Left ventricle myocardium superior (tissue), 1 donor: ENCODE results near the gene ZNF280B. TPM values are rescaled to one million over a fixed set of nuclear protein-coding genes. Genes with fewer than 3 reads are reported as not detected.
A peak's percentile ranks its signal among the peaks of the same experiment; 100 is the strongest.
"Not testable (repeated sequence)": the region's sequence is repeated elsewhere in the genome, so short reads cannot be mapped to it uniquely, and the experiment has no call there.

Source experiments
- ATAC-seq: fragments of 200-7000 bp; cut with Tn5 transposase; one replicate; pipeline ENCODE4 v1.9.1; 2020; ENCODE audit warnings: mild to moderate bottlenecking, moderate library complexity
- DNase-seq: peaks from one replicate; pipeline ENCODE4 v3.0.0-alpha.2; 2020
- intact Hi-C: fragments of 100-400 bp; cut with micrococcal nuclease; formaldehyde crosslinking; loops from one replicate; pipeline ENCODE4 v1.11.0; 2022
- total RNA-seq: library from RNA; stranded (reverse); fragmentation: NEBNext Ultra II Directional; extraction: Animal tissue kit (Norgen Biotek cat#: 25700); gene quantifications from one replicate; pipeline ENCODE4 v1.2.1, GENCODE V29; 2021
- donor health status: DM: no; HTN: yes; CAD: no; lungs with severe emphysema.

The ZNF280B gene
- total RNA-seq, 1 donor from 2014 or later = 0.62 TPM

DNA sequence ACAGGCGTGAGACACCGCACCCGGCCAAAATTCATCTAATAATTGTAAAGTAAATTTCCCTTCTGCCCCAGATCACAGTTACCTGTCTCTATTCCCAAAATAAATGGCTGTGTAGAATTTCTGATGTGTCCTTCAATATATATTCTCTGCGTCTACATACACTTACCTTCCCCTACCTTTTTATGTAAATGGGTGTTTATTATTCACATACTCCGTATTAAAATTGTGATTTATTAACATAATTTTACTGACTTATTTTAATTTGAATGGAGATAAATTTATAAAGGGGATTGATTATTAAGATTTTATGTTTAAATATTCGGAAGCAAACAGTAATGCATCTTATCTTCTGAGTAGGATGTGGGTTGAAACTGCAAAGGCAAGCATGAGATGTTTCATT, 28.0 kb upstream of the ZNF280B start:
- intact Hi-C loops = no loop called here
- no peak for ATAC-seq
- no peak for DNase-seq

DNA sequence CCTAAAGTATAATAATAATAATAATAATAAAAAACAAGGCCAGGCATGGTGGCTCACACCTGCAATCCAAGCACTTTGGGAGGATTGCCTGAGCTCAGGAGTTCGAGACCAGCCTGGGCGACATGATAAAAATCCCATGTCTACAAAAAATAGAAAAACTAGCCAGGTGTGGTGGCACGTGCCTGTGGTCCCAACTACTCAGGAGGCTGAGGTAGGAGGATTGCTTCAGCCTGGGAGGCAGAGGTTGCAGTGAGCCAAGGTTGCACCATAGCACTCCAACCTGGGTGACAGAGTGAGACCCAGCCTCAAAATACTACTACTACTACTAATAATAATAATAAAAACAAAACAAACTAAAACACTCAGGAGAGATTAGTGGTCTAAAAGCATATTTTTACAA, 27.1 kb upstream of the ZNF280B start:
- no peak for DNase-seq
- no peak for ATAC-seq
- intact Hi-C loops = no loop called here

DNA sequence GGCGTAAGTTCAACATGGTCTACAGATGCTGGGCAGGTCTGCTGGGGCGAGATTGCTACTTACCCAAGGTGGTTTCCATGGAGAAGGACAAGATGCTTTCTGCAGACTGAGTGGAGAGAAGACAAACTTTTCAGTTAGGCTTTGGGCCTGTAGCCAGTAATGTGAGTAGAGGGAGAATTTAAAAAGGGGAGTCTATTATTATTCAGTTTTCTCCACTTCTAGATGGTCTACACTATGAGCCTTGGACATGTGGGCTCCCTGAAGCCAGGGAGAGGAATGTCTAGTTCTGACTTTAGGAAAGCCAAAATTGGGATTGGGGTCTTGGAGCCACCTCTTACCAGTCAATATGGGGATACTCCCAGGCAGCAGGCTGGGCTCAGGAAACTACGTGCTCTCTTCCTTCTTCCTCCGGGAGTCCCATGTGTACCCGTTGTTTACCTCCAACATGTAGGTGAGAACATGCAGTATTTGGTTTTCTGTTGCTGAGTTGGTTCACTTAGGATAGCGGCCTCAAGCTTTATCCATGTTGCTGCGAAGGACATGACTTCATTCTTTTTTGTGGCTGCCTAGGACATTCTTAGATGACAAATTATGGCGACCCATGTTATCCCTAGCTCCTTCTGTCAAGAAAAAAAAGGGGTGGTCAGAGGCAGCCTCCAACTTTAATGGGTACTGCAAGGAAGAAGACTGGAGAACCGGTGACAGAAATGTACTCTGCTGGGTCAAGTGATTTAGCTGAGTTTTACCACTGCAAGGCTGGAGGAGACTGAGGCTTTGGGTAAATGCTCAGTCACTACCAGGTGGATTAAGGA, 26.3 kb upstream of the ZNF280B start:
- ATAC-seq (no peak), DNase-seq (no peak)
- intact Hi-C loops = no loop called here

DNA sequence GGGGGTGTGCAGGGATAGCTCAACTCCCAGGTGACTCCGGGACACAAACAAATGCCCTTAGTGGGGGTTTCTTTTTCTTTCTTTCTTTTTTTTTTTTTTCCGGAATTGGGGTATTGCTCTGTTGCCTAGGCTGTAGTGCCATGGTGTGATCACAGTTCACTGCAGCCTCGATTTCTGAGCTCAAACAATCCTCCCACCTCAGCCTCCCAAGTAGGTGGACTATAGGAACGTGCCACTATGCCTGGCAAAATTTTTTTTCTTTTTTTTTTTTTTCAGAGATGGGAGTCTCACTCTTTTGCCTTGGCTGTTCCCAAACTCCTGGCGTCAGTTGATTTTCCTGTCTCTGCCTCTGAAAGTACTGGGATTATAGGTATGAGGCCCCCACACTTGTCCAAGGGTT, 25.3 kb upstream of the ZNF280B start:
- no peak for ATAC-seq

DNA sequence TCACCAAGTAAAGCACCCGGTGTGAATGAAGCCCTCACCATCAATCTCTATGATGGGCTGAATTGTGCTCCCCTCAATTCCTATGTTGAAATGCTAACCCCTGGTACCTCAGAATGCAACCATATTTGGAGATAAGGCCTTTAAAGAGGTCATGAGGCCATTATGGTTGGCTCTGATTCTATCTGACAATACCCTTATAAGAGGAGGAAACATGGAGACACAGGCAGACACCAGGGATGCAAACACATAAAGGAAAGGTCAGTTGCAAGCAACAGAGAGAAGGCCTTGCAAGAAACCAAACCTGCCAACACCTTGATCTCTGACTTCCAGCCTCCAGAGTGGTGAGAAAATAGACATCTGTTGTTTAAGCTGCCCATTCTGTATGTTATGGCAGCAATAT, 24.9 kb upstream of the ZNF280B start:
- ATAC-seq = no peak
- intact Hi-C loops = no loop called here
- no peak for DNase-seq

More for the DNA sequence above, 25.3 kb upstream of the ZNF280B start:
- intact Hi-C loops = no loop called here
- DNase-seq = no peak

DNA sequence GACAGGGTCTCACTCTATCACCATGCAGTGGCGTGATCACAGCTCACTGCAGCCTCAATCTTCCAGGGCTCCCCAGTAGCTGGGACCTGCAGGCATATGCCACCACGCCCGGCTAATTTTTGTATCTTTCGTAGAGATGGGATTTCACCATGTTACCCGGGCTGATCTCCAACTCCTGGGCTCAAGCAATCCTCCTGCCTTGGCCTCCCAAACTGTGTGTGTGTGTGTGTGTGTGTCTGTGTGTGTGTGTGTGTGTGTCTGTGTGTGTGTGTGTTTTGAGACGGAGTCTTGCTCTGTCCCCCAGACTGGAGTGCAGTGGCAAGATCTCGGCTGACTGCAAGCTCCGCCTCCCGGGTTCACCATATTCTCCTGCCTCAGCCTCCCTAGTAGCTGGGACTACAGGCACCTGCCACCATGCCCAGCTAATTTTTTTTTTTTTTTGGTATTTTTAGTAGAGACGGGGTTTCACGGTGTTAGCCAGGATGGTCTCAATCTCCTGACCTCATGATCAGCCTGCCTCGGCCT, 24.1 kb upstream of the ZNF280B start:
- ATAC-seq, DNase-seq, intact Hi-C loops: not testable (repeated sequence)

DNA sequence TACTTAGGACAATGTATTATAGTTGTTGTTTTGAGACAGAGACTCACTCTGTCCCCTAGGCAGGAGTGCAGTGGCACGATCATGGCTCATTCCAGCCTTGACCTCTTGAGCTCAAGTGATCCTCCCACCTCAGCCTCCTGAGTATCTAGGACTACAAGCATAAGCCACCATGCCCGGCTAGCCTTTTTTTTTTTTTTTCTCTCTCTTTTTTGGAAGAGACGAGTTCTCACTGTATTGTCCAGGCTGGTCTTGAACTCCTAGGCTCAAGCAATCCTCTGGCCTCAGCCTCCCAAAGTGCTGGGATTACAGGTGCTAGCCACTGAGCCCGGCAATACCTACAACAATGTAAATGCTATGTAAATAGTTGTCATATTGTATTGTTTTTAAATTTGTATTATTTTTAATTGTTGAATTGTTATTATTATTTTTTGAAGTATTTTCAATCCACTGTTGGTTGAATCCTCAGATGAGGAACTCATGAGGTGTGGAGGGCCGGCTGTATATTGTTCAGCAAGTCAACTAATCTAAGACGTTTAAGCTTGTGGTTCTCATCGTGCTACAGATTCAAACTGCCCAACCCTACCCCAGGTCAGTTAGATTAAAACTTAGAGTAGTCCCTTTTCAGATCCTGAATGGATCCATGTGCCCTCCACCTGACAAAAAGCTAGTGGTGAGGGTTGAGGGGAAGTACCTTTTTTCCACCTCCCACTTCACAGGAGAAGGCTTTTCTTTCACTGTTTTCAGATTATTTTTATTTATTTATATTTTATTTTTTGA, 23.4 kb upstream of the ZNF280B start:
- intact Hi-C loops = no loop called here
- DNase-seq = no peak
- no peak for ATAC-seq

DNA sequence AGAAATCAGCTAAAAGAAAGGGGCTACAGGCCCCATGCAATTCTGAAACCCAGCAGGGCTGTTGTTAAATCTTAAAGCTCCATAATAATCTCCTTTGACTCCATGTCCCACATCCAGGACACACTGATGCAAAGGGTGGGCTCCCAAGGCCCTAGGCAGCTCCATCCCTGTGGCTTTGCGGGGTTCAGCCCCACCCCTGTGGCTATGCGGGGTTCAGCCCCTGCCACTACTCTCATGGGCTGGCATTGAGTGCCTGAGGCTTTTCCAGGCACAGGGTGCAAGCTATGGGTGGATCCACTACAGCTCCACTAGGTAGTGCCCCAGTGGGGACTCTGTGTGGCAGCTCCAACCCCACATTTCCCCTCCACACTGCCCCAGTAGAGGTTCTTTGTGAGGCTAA, 20.2 kb upstream of the ZNF280B start:
- intact Hi-C loops = no loop called here
- ATAC-seq = no peak
- no peak for DNase-seq

DNA sequence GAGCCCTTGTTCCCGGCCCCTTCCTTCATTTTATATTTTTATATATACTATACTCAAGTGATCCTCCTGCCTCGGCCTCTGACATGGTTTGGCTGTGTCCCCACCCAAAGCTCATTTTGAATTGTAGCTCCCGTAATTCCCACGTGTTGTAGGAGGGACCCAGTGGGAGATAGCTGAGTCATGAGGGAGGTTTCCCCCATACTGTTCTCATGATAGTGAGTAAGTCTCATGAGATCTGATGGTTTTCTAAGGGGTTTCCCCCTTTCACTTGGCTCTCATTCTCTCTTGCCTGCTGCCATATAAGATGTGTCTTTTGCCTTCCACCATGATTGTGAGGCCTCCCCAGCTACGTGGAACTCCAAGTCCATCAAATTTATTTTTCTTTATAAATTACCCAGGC, 18.8 kb upstream of the ZNF280B start:
- ATAC-seq = no peak
- intact Hi-C loops = no loop called here

DNA sequence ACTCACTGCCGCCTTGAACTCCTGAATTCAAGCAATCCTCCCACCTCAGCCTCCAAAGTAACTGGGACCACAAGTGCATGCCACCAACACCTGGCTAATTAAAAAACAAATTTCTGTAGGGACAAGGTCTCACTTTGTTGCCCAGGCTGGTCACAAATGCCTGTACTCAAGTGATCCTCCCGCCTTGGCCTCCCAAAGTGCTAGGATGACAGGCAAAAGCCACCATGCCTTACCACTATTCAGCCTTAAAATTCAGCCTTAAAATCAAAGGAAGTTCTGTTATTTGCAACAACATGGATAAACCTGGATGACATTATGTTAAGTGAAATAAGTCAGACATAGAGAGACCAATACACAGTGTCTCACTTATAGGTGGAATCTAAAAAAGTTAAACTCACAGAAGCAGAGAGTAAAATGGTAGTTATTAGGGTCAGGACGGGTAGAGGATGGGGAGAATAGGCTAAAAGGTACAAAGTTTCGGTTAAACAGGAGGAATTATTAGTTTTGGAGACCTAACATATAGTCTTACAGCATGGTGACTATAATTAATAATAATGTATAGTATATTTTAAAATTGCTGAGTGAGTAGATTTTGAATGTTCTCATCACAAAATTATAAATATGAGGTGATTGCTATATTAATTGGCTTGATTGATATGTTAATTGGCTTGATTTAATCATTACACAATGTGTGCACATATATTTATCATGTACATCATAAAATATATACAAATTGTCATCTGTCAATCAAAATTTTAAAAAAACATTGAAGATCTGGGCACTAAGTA, 17.8 kb upstream of the ZNF280B start:
- ATAC-seq = no peak
- intact Hi-C loops = no loop called here
- no peak for DNase-seq

More for the DNA sequence above, 18.8 kb upstream of the ZNF280B start:
- no peak for DNase-seq

DNA sequence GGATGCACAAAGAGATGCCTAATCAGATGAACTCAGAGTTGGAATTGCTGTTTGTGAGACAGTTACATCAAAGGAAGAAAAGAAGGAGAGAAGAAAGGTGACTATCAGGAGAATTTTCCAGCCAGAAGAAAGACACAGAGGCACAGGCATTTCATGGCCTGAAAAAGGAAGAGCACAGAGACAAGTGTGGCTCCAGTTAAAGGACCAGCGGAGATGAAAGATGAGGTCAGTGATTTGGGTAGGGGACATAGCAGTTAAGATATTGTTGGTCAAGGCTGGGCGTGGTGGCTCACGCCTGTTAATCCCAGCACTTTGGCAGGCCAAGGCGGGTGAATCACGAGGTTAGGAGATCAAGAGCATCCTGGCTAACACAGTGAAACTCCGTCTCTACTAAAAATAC, 15.0 kb upstream of the ZNF280B start:
- intact Hi-C loops = no loop called here
- ATAC-seq = no peak

DNA sequence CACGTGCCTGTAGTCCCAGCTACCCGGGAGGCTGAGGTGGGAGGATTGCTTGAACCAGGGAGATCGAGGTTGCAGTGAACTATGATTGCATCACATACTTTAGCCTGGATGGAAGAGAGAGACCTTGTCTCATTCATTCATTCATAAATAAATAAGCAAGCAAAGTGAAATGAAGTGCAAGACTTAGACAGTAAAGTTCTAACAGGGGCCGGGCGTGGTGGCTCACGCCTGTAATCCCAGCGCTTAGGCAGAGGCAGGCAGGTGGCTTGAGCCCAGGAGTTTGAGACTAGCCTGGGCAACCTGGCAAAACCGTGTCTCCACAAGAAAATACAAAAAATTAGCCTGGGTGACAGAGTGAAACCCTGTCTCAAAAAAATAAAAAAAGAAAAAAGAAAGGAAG, 13.1 kb upstream of the ZNF280B start:
- DNase-seq = no peak
- intact Hi-C loops = no loop called here
- no peak for ATAC-seq

More for the DNA sequence above, 15.0 kb upstream of the ZNF280B start:
- DNase-seq = no peak

DNA sequence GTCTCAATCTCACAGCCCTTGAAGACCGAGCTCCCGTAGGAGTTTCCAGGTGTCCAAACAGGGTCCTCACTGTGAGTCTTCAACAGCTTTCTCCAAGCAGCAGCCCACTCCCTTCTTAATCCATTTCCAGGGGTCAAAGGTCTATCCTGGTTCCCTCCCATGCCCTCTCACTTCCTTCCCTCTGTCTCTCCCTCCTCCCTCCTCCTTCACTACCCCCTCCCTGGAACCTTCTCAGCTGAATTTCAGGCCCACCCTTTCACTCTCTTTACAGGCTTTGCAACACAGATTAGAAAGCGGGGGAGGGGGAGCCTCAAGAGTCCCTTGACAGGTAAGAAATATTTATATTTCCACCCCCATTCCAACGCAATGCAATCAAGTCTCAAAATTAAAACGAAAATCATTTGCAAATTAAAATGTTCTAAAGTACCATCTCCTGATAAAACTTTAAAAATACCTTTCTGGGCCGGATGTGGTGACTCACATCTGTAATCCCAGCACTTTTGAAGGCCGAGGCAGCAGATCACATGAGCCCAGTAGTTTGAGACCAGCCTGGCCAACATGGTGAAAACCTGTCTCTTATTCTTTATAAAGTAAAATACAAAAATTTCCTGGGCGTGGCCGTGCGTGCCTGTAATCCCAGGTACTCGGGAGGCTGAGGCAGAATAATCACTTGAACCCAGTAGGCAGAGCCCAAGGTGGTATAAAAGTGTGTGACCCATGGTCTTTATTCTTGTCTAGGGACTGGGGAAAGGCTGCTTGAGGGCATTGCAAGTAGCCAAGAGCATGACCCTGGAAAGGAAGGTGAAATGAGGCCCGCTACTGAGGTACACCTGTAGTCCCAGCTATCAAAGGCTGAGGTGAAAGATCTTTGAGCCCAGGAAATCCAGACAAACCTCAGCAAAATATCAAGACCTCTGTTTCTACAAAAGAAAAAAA, 12.4 kb upstream of the ZNF280B start:
- intact Hi-C loops = no loop called here
- ATAC-seq = no peak
- no peak for DNase-seq

DNA sequence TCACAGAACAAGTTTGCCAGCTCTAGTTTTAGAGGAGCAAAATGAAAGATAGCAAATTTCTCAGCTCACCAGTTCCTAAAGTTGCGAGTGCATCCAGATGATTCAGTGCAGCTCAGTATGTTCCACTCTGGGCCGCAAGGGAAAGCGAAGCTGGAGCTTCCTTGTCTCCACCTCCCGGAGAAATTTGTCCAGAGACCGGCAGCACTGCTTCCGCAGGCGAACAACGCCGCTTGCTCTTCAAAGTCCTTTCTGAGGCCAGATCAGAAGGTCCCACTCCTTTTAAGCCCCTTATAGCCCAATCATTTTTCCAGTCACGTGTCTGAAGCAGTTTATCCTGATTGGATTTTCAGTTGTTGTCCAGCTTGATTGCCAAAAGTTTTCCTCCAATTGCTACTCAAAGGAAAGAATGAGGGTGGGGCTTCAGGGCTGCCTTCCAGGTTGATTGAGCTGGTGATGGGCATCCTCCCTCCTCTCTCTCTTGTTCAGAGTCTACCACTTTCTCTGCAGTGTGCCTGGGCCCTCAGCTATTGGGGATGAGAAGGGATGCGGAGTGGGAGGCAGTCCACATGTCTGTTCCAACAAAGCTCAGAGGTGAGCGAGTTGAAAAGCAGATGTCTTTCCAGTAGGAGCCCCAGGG, 11.6 kb upstream of the ZNF280B start, which contains the start of gene ZNF280A:
ZNF280A (minus strand) TSS at position 251 of the 637 bp plus-strand sequence. CDS start 4,640 bp downstream, outside the sequence.
- DNase-seq (no peak), ATAC-seq (peak; percentile 41)
- intact Hi-C loops = no loop called here

DNA sequence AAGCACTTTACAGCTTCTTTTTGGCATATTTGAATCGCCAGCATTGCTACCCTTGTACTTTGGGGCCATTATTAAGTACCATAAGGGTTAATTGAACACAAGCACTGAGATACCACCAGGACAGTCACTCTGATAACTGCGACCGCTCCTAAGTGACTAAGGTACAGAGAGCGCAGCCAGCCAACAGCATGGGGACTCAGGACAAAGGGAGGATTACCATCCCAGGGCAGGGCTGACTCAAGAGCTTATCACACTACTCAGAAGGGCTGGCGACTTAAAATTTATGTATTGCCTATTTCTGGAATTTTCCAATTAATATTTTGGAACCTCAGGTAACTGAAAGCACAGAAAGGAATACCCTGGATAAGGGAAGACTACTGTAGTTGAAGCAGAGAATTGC, 11.0 kb upstream of the ZNF280B start:
- ATAC-seq (no peak), DNase-seq (no peak)
- intact Hi-C loops = no loop called here

DNA sequence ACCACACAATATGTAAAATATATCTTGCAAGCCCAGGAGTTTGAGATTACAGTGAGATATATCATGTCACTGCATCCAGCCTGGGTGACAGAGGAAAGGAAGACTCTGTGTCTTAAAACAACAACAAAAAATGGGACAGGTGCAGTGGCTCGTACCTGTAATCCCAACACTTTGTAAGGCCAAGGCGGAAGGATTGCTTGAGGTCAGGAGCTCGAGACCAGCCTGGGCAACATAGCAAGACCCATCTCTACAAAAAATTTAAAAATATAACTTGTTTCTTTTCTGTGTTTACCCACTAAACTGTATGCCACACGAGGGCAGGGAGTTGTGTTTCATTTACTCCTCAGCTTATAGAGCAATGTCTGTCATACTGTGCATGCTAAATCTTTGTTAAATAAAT, 8.4 kb upstream of the ZNF280B start:
- no peak for DNase-seq
- ATAC-seq = no peak
- intact Hi-C loops = no loop called here

DNA sequence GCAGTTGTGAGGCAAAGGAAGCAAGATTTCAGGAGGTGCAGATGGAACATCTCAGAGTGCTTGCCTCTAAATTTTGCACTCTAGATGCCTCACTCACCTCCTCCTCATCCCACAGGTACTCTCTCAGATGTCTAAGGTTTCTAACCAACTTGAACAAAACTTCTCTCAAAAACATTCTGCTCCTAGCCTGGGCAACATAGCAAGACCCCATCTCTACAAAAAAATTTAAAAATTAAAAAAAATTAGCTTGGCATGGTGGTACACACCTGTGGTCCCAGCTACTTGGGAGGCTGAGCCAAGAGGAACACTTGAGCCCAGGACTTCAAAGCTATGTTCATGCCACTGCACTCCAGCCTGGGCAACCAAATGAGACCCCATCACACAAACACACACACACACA, 7.3 kb upstream of the ZNF280B start:
- intact Hi-C loops = no loop called here
- DNase-seq = no peak
- ATAC-seq = no peak

DNA sequence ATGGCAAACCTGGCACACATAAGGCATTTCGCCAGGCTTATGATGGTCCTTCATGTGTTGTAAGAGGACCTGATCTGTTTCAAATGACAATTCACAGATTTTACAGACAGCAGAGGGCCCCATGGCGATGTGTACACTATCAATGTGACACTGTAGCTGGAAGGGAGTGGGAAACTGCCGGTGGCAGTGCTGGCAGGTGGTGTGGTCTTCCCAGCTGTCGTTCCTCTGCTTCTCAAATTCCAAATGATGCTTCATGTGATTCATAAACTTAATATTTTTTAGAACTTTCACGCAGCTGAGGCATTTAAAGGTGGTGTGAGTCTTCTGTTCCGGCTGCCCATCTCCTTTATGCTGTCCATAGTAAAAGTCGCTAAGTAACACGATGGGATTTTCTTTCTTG, 5.9 kb upstream of the ZNF280B start:
- ATAC-seq, DNase-seq, intact Hi-C loops: not testable (repeated sequence)
